ENCODE measurements around the gene HDAC9. TPM values are rescaled to one million over a fixed set of nuclear protein-coding genes. Genes with fewer than 3 reads are reported as not detected.

The HDAC9 gene
- total RNA-seq, 6 donors from 2014 or later: 8.4 to 23.1 (median 10.4) TPM

- 80 to 89% methylated on average over 1 of the region's 1 CpG for WGBS, 2 donors
- Histone ChIP-seq H3K27me3 (no peaks in the 10 kb centered on the region), H3K9me3 (no peaks in the 10 kb centered on the region), H3K4me1 (no peaks in the 10 kb centered on the region), H3K36me3 (no peaks in the 10 kb centered on the region), H3K27ac (no peak overlapping the region), H3K4me3 (no peak overlapping the region)
- TF ChIP-seq POLR2AphosphoS5 (IDR thresholded peaks at IDR 0.05) (no peak), EP300 (IDR thresholded peaks at IDR 0.05) (no peak), POLR2A (IDR thresholded peaks at IDR 0.05) (no peak), CTCF (IDR thresholded peaks at IDR 0.05) (no peak)
- ATAC-seq (ENCODE audit: low FRiP score in 2 of 2): no peak
- DNase-seq: no peak
Measured at GRCh38 chr7:18467011-18467410, 28.5 kb upstream of the HDAC9 start.

GRCh38 chr7:18468795-18469194 lies 26.8 kb upstream of the HDAC9 start:
- H3K4me3 ChIP-seq: no peak overlapping the region
- ATAC-seq (ENCODE audit: low FRiP score in 2 of 2): no peak
- H3K36me3 ChIP-seq: no peaks in the 10 kb centered on the region
- no peaks in the 10 kb centered on the region for H3K9me3 ChIP-seq
- no peaks in the 10 kb centered on the region for H3K27me3 ChIP-seq
- no peak for DNase-seq
- no peaks in the 10 kb centered on the region for H3K4me1 ChIP-seq
- TF ChIP-seq POLR2AphosphoS5 (IDR thresholded peaks at IDR 0.05): no peak
- TF ChIP-seq EP300 (IDR thresholded peaks at IDR 0.05): no peak
- no peak for TF ChIP-seq POLR2A (IDR thresholded peaks at IDR 0.05)
- TF ChIP-seq CTCF (IDR thresholded peaks at IDR 0.05): no peak
- no peak overlapping the region for H3K27ac ChIP-seq

- H3K27ac ChIP-seq: no peak overlapping the region
- H3K4me3 ChIP-seq: no peak overlapping the region
- no peaks in the 10 kb centered on the region for H3K4me1 ChIP-seq
- TF ChIP-seq EP300 (IDR thresholded peaks at IDR 0.05) (no peak), POLR2A (IDR thresholded peaks at IDR 0.05) (no peak), CTCF (IDR thresholded peaks at IDR 0.05) (no peak), POLR2AphosphoS5 (IDR thresholded peaks at IDR 0.05) (no peak)
- 59 to 81% methylated on average over 1 of the region's 1 CpG for WGBS, 2 donors
- no peak for ATAC-seq (ENCODE audit: low FRiP score in 2 of 2)
- DNase-seq: no peak
- no peaks in the 10 kb centered on the region for H3K27me3 ChIP-seq
- H3K9me3 ChIP-seq: no peaks in the 10 kb centered on the region
- no peaks in the 10 kb centered on the region for H3K36me3 ChIP-seq
Measured at GRCh38 chr7:18469316-18469715, 26.2 kb upstream of the HDAC9 start.

GRCh38 chr7:18471476-18472160 lies 23.9 kb upstream of the HDAC9 start:
- DNase-seq (no peak), ATAC-seq (ENCODE audit: low FRiP score in 2 of 2) (no peak)
- TF ChIP-seq CTCF (IDR thresholded peaks at IDR 0.05): no peak
- TF ChIP-seq POLR2AphosphoS5 (IDR thresholded peaks at IDR 0.05): no peak
- no peak for TF ChIP-seq POLR2A (IDR thresholded peaks at IDR 0.05)
- no peak for TF ChIP-seq EP300 (IDR thresholded peaks at IDR 0.05)
- Histone ChIP-seq H3K27ac (no peak overlapping the region), H3K4me1 (no peaks in the 10 kb centered on the region), H3K4me3 (no peak overlapping the region), H3K27me3 (no peaks in the 10 kb centered on the region), H3K9me3 (no peaks in the 10 kb centered on the region), H3K36me3 (no peaks in the 10 kb centered on the region)

- Histone ChIP-seq H3K36me3 (no peaks in the 10 kb centered on the region), H3K9me3 (no peaks in the 10 kb centered on the region), H3K4me3 (no peak overlapping the region), H3K27me3 (no peaks in the 10 kb centered on the region), H3K27ac (no peak overlapping the region), H3K4me1 (no peaks in the 10 kb centered on the region)
- ATAC-seq (ENCODE audit: low FRiP score in 2 of 2) (no peak), DNase-seq (no peak)
- 88 to 100% methylated on average over 2 of the region's 2 CpGs for WGBS, 2 donors
- TF ChIP-seq EP300 (IDR thresholded peaks at IDR 0.05): no peak
- no peak for TF ChIP-seq CTCF (IDR thresholded peaks at IDR 0.05)
- no peak for TF ChIP-seq POLR2AphosphoS5 (IDR thresholded peaks at IDR 0.05)
- TF ChIP-seq POLR2A (IDR thresholded peaks at IDR 0.05): no peak
Measured at GRCh38 chr7:18472161-18472483, 23.4 kb upstream of the HDAC9 start.
